Progenitor cell of endocrine pancreas (in vitro differentiated cells): Measurements from ENCODE around the gene MXRA7. TPM values are rescaled to one million over a fixed set of nuclear protein-coding genes. Genes with fewer than 3 reads are reported as not detected.

Source experiments
- DNase-seq: peaks from one replicate; pipeline ENCODE4 v3.0.0; 2021; ENCODE audit warnings: low spot score; ENCODE audit not compliant: unreplicated experiment
- H3K27ac Mint-ChIP-seq: 2 replicates; pipeline ENCODE4 v1.8.0; 2021; ENCODE audit warnings: mild to moderate bottlenecking, moderate library complexity, mixed read lengths
- H3K27me3 Mint-ChIP-seq: 2 replicates; pipeline ENCODE4 v1.8.0; 2021; ENCODE audit warnings: mixed read lengths
- H3K36me3 Mint-ChIP-seq: 2 replicates; pipeline ENCODE4 v1.8.0; 2022; ENCODE audit warnings: mixed read lengths; ENCODE audit not compliant: insufficient read depth
- H3K4me1 Mint-ChIP-seq: 2 replicates; pipeline ENCODE4 v1.8.0; 2021; ENCODE audit warnings: low read depth, mixed read lengths
- H3K4me3 Mint-ChIP-seq: 2 replicates; pipeline ENCODE4 v1.8.0; 2021; ENCODE audit warnings: low read depth, mild to moderate bottlenecking, moderate library complexity, mixed read lengths
- H3K9me3 Mint-ChIP-seq: 2 replicates; pipeline ENCODE4 v1.8.0; 2021; ENCODE audit warnings: low read depth, mixed read lengths
- microRNA-seq: library from miRNA; unstranded; fragments of <30 nt; microRNA quantifications from one replicate; pipeline ENCODE4 v1.1.0, GENCODE V29; 2020; ENCODE audit warnings: borderline number of aligned reads; ENCODE audit not compliant: unreplicated experiment
- total RNA-seq: library from RNA; stranded (reverse); gene quantifications from 2 replicates; pipeline ENCODE4 v1.2.1, GENCODE V29; 2021
- TF ChIP-seq, protein P1 (sequence below): fragments of 200-600 bp; sonication (generic); IDR thresholded peaks from one replicate; pipeline ENCODE4 v1.5.0; 2021; ENCODE audit warnings: antibody characterized with exemption, mild to moderate bottlenecking; ENCODE audit not compliant: unreplicated experiment

The MXRA7 gene
- total RNA-seq, 1 donor from 2014 or later = 94.9 TPM

DNA sequence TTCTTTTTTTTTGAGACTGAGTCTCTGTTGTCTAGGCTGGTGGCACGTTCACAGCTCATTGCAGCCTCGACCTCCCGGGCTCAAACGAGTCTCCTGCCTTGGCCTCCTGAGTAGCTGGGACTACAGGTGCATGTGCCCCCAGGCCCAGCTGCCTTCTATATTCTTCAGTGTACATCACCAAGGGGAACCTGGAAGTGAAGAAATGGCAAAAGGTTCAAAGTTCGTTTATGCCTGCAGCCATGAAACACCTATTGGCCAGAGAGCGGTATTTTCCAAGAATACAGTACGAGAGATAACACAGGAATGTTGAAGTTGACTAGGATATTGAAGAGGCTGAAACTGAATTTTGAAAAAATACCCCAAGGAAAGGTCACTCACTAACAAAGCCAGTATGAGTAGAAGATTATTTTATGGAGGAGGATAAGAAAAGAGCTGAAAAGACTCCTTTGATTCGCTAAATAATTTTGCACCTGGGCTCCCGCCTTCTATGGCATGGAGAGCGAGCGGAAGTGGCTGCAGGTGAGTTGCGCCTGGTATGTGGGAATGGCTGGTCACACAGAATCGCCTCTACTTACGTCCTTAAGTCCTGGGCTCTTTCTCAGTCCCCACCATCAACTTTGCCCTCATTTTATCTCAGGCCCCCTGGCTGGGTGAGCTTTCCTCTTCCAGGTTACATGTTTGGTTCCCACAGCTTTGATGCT is 77.0 kb downstream of the MXRA7 start:
- Mint-ChIP-seq H3K4me1 (peaks cover 35% of the 10 kb centered on the region), H3K27me3 (no peaks in the 10 kb centered on the region), H3K4me3 (no peak overlapping the region), H3K9me3 (no peaks in the 10 kb centered on the region), H3K36me3 (no peaks in the 10 kb centered on the region), H3K27ac (peak overlapping the region; percentile 71)
- TF ChIP-seq, protein P1, sequence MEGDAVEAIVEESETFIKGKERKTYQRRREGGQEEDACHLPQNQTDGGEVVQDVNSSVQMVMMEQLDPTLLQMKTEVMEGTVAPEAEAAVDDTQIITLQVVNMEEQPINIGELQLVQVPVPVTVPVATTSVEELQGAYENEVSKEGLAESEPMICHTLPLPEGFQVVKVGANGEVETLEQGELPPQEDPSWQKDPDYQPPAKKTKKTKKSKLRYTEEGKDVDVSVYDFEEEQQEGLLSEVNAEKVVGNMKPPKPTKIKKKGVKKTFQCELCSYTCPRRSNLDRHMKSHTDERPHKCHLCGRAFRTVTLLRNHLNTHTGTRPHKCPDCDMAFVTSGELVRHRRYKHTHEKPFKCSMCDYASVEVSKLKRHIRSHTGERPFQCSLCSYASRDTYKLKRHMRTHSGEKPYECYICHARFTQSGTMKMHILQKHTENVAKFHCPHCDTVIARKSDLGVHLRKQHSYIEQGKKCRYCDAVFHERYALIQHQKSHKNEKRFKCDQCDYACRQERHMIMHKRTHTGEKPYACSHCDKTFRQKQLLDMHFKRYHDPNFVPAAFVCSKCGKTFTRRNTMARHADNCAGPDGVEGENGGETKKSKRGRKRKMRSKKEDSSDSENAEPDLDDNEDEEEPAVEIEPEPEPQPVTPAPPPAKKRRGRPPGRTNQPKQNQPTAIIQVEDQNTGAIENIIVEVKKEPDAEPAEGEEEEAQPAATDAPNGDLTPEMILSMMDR = no peak
- DNase-seq = no peak

DNA sequence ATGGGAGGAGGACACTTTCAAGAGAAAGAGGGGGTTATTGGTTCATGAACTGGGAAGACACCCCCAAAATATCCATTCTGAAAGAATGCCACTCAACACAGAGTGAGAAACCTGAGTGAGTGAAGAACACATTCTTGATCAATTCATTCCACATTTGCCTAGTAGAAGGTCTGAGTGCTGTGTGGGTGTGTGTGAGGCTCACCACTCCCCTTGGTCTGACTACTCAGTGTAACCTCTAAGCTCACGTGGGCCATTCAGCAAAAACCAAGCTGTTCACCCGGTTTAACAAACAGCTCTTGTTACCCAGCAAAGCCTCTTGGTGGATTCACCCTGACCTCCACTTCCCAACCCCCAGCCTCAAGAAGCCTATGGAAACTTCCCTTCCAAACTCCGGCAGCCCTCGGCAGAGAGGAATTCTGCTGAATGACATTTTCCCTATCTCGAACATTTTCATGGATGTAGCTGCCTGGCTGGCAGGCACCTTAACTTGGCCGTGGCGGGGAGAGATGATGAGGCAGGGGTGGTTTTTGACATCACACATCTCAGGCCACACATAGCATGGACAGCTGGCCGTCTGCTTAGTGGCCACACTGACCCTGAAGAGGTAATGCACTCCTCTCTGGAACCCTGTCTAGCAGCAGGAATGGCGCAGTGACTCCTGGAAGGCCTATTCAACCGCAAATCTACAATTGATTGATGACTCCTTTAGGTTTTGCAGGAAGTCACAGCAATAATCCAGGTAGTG is 78.8 kb downstream of the MXRA7 start:
- TF ChIP-seq, protein P1 = no peak
- DNase-seq = no peak
- H3K4me3 Mint-ChIP-seq = peak overlapping the region; percentile 7
- H3K27ac Mint-ChIP-seq = peak overlapping the region; percentile 87
- no peaks in the 10 kb centered on the region for H3K27me3 Mint-ChIP-seq
- H3K36me3 Mint-ChIP-seq = no peaks in the 10 kb centered on the region
- peaks cover 28% of the 10 kb centered on the region for H3K4me1 Mint-ChIP-seq
- H3K9me3 Mint-ChIP-seq = no peaks in the 10 kb centered on the region

DNA sequence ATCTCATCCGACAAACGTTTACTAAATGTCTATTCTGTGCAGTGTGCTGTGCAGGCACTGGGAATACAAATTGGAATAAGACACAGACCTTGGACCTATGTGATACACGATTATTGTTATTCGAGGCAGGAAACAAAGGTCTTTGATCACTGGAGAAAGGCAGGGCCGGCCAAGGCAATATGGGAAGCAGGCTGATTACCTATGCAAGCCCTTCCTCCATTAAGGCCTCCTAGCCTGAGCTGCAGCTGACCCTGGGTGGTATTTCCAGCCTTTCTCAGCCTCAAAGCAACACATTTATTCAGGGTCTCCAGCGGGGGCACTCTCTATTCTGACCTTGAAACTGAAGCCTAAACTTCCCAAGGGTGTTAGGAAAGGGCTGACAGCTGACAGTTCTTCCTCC is 80.6 kb downstream of the MXRA7 start:
- no peak for DNase-seq
- TF ChIP-seq, protein P1 = no peak
- Mint-ChIP-seq H3K9me3 (no peaks in the 10 kb centered on the region), H3K27me3 (peaks cover 3% of the 10 kb centered on the region), H3K36me3 (peaks cover 2% of the 10 kb centered on the region), H3K4me3 (no peak overlapping the region), H3K27ac (no peak overlapping the region), H3K4me1 (peaks cover 20% of the 10 kb centered on the region)

Small RNA genes lying within 50 kb of the gene (microRNA-seq; reads per million reads assigned to microRNA genes)
- 6.6 reads per million, percentile 6 among the genes with 10 or more reads in this experiment for gene MIR636

Other genes with a start within 250 kb of the MXRA7 start
- 0.40 TPM in 1 of 2 replicates, not detected in the other for gene AANAT, start 243.4 kb downstream of the MXRA7 start, total RNA-seq
- 11.8 and 12.1 TPM in 2 replicates for gene RHBDF2, start 209.5 kb downstream of the MXRA7 start, total RNA-seq
- gene CYGB, start 173.3 kb downstream of the MXRA7 start, total RNA-seq = 0.46 and 1.0 TPM in 2 replicates
- gene PRCD, start 170.9 kb downstream of the MXRA7 start, total RNA-seq = 0.86 and 1.7 TPM in 2 replicates
- gene ST6GALNAC2, start 125.1 kb downstream of the MXRA7 start, total RNA-seq = 0.62 and 1.2 TPM in 2 replicates
- gene ST6GALNAC1, start 67.2 kb downstream of the MXRA7 start, total RNA-seq = 6.6 and 8.4 TPM in 2 replicates
- gene JMJD6, start 15.6 kb upstream of the MXRA7 start, total RNA-seq = 24.1 and 25.6 TPM in 2 replicates
- 28.2 TPM in 2 replicates for gene METTL23, start 15.9 kb upstream of the MXRA7 start, total RNA-seq
- gene SRSF2, start 26.4 kb upstream of the MXRA7 start, total RNA-seq = 265 and 276 TPM in 2 replicates
- 35.6 and 38.7 TPM in 2 replicates for gene MFSD11, start 27.2 kb upstream of the MXRA7 start, total RNA-seq
- gene MGAT5B, start 157.4 kb upstream of the MXRA7 start, total RNA-seq = 2.8 and 4.6 TPM in 2 replicates